PC-3 (cell line): ENCODE results near the gene EMC8. TPM values are rescaled to one million over a fixed set of nuclear protein-coding genes. Genes with fewer than 3 reads are reported as not detected.

Experiments
- ATAC-seq: fragments of 200-7000 bp; cut with Tn5 transposase; 2 replicates; pipeline ENCODE4 v1.9.1; 2020; ENCODE audit warnings: mild to moderate bottlenecking, moderate library complexity
- BruUV-seq: library from RNA; stranded (reverse); fragments of 400-500 nt; replicated peaks from 2 replicates; lab custom pipeline; 2021; lab: Mats Ljungman, UMichigan
- CTCF ChIA-PET: fragments of 300-600 bp; sonication (Branson Sonifier 250); formaldehyde crosslinking; loops from one replicate; lab custom pipeline; 2022; ENCODE audit warnings: antibody characterized with exemption; lab: Charles Lee
- POLR2A ChIA-PET: fragments of 300-600 bp; sonication (Branson Sonifier 250); formaldehyde crosslinking; loops from one replicate; lab custom pipeline; 2022; ENCODE audit warnings: antibody characterized with exemption; ENCODE audit not compliant: unreplicated experiment; lab: Charles Lee
- DNase-seq: peaks from one replicate; pipeline ENCODE4 v3.0.0-alpha.2; 2015
- H2AFZ ChIP-seq: fragments of 300-600 bp; sonication (generic); 2 replicates; pipeline ENCODE4 v1.6.0; 2016; ENCODE audit warnings: antibody characterized with exemption, low read length
- H3F3A ChIP-seq: fragments of 300-600 bp; sonication (generic); one replicate; pipeline ENCODE4 v1.6.0; 2017; ENCODE audit warnings: antibody characterized with exemption, low read length, control low read depth, mild to moderate bottlenecking; ENCODE audit not compliant: unreplicated experiment
- H3K27ac ChIP-seq: fragments of 300-600 bp; sonication (generic); 2 replicates; pipeline ENCODE4 v1.5.1; 2016; ENCODE audit warnings: mild to moderate bottlenecking, low read length
- H3K27me3 ChIP-seq: fragments of 300-600 bp; sonication (generic); 2 replicates; pipeline ENCODE4 v1.6.1; 2016; ENCODE audit warnings: low read length, mixed read lengths
- H3K36me3 ChIP-seq: fragments of 300-600 bp; sonication (generic); 2 replicates; pipeline ENCODE4 v1.6.1; 2016; ENCODE audit warnings: low read depth, mixed run types, low read length, mixed read lengths
- H3K4me1 ChIP-seq: fragments of 300-600 bp; sonication (generic); 2 replicates; pipeline ENCODE4 v1.5.1; 2016; ENCODE audit warnings: low read length; ENCODE audit not compliant: insufficient read depth
- H3K4me2 ChIP-seq: fragments of 300-600 bp; sonication (generic); 2 replicates; pipeline ENCODE4 v1.6.0; 2016; ENCODE audit warnings: low read length
- H3K4me3 ChIP-seq: fragments of 300-600 bp; sonication (generic); 2 replicates; pipeline ENCODE4 v1.5.1; 2016; ENCODE audit warnings: mild to moderate bottlenecking, low read length, mixed read lengths
- H3K79me2 ChIP-seq: fragments of 300-600 bp; sonication (generic); 2 replicates; pipeline ENCODE4 v1.6.1; 2017; ENCODE audit warnings: low read length, mixed read lengths
- H3K9ac ChIP-seq: fragments of 300-600 bp; sonication (generic); 2 replicates; pipeline ENCODE4 v1.6.0; 2016; ENCODE audit warnings: mild to moderate bottlenecking, low read length
- H3K9me2 ChIP-seq: fragments of 300-600 bp; sonication (generic); replicated peaks from 2 replicates; pipeline ENCODE4 v1.6.1; 2016; ENCODE audit warnings: mixed run types, low read length, mixed read lengths
- H3K9me3 ChIP-seq: fragments of 300-600 bp; sonication (generic); 2 replicates; pipeline ENCODE4 v1.6.1; 2016; ENCODE audit warnings: low read length, mixed read lengths
- H4K20me1 ChIP-seq: fragments of 300-600 bp; sonication (generic); 2 replicates; pipeline ENCODE4 v1.6.1; 2016; ENCODE audit warnings: low read length, mixed read lengths
- EZH2 ChIP-seq: fragments of 300-600 bp; sonication (generic); IDR thresholded peaks from one replicate; pipeline ENCODE4 v1.6.1; 2017; ENCODE audit warnings: antibody characterized with exemption, mild to moderate bottlenecking, low read length; ENCODE audit not compliant: unreplicated experiment
- EZH2phosphoT487 ChIP-seq: fragments of 300-600 bp; sonication (generic); IDR thresholded peaks from 2 replicates; pipeline ENCODE4 v1.6.1; 2018; ENCODE audit warnings: mild to moderate bottlenecking, antibody characterized with exemption, low read length, borderline replicate concordance
- intact Hi-C: fragments of 100-400 bp; cut with micrococcal nuclease; formaldehyde crosslinking; loops from 2 replicates; pipeline ENCODE4 v1.9.0; 2023
- total RNA-seq: library from RNA; depleted of rRNA; stranded (reverse); fragments of >200 nt; gene quantifications from 2 replicates; pipeline ENCODE4 v1.2.3, GENCODE V29; 2014
- TF ChIP-seq, protein P1 (sequence below): fragments of 300-600 bp; sonication (generic); conservative IDR thresholded peaks from 2 replicates; pipeline ENCODE4 v1.5.1; 2017; ENCODE audit warnings: antibody characterized with exemption, low read depth, mild to moderate bottlenecking, low read length

EMC8 gene
- total RNA-seq, 1 experiment from 2014 or later = 46.1 TPM

DNA sequence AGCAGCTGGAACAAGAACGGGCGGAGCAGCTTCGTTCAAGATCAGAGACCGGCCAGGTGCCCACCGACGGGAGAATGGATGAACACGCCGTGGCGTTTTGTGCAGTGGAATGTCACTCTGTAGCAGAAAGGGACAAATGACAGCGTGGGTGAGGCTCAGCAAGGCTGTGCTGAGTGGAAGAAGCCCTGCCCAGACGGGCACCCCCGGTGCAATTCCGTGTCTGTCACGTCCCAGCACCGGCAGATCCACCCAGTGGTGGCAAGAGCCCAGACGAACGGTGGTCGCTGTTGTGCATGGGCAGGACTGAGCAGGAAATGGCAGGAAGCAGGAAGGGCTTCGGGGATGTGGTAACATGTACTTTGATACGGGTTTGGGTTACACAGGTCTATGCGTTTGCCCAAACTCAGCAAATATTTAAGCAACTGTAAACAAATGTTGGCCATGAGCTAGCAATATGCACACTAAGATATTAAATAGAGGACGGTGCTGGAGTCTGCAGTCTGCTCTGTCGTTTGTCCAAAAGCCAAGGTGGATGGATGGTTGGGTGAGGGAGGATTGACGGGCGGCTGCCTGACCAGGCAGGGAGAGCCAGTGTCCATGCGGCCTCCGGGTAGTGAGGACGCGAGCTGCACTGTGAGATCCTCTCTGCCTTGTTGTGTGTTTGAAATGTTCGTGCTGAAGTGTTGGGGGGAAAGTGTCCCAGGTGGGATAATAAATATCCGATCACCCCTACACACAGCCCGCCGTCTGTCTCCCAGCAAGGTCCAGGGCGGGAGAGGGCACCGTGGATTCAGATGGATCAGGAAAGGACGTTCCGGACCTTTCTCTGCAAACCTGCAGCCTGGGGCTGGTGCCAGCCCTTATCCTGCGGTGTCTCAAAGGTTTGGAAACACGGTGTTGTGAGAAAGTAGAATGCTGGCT is 48.6 kb upstream of the EMC8 start:
- peaks cover 74% of the 10 kb centered on the region for H3K27me3 ChIP-seq
- TF ChIP-seq, protein P1, sequence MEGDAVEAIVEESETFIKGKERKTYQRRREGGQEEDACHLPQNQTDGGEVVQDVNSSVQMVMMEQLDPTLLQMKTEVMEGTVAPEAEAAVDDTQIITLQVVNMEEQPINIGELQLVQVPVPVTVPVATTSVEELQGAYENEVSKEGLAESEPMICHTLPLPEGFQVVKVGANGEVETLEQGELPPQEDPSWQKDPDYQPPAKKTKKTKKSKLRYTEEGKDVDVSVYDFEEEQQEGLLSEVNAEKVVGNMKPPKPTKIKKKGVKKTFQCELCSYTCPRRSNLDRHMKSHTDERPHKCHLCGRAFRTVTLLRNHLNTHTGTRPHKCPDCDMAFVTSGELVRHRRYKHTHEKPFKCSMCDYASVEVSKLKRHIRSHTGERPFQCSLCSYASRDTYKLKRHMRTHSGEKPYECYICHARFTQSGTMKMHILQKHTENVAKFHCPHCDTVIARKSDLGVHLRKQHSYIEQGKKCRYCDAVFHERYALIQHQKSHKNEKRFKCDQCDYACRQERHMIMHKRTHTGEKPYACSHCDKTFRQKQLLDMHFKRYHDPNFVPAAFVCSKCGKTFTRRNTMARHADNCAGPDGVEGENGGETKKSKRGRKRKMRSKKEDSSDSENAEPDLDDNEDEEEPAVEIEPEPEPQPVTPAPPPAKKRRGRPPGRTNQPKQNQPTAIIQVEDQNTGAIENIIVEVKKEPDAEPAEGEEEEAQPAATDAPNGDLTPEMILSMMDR = no peak
- TF ChIP-seq EZH2 = no peak
- no peak for TF ChIP-seq EZH2phosphoT487
- ChIA-PET CTCF (no interaction called here), POLR2A (no interaction called here)
- H2AFZ ChIP-seq = no peak overlapping the region
- H4K20me1 ChIP-seq = no peaks in the 10 kb centered on the region
- intact Hi-C loops = no loop called here
- H3K9ac ChIP-seq = no peak overlapping the region
- ATAC-seq (no peak), DNase-seq (no peak)
- no peaks in the 10 kb centered on the region for H3K9me2 ChIP-seq
- H3K36me3 ChIP-seq = no peaks in the 10 kb centered on the region
- BruUV-seq = no TSS peak
- no peak overlapping the region for H3K4me3 ChIP-seq
- no peaks in the 10 kb centered on the region for H3K79me2 ChIP-seq
- no peak overlapping the region for H3K27ac ChIP-seq
- no peaks in the 10 kb centered on the region for H3K9me3 ChIP-seq
- no peaks in the 10 kb centered on the region for H3K4me1 ChIP-seq
- H3F3A ChIP-seq = no peaks in the 10 kb centered on the region
- no peak overlapping the region for H3K4me2 ChIP-seq

DNA sequence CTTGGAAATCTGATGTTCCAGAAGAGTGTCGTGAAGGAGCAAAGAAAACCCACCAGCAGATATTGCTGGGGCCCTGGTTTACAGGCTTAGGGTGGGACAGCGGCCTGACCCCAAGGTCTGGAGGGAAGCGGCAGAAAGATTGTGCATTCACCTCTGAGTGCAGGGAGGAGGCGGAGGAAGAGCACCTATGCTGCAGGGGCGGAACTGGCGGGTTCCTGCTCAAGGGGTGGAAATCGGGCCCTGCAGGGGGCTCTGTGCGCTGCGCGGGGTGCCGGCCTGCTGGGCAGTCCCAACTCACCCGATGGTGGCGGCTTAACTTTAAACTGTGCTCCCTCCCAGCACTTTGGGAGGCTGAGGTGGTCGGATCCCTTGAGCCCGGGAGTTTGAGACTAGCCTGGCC is 47.7 kb upstream of the EMC8 start:
- BruUV-seq = no TSS peak
- no peak for DNase-seq
- Histone ChIP-seq H3K79me2 (no peaks in the 10 kb centered on the region), H3K4me2 (no peak overlapping the region), H3K9me3 (no peaks in the 10 kb centered on the region), H3K4me3 (no peak overlapping the region), H4K20me1 (no peaks in the 10 kb centered on the region), H2AFZ (no peak overlapping the region), H3K27me3 (peaks cover 77% of the 10 kb centered on the region), H3K9me2 (no peaks in the 10 kb centered on the region), H3K9ac (no peak overlapping the region), H3K4me1 (no peaks in the 10 kb centered on the region), H3K27ac (no peak overlapping the region), H3K36me3 (no peaks in the 10 kb centered on the region), H3F3A (no peaks in the 10 kb centered on the region)
- no peak for ATAC-seq
- ChIA-PET CTCF (no interaction called here), POLR2A (no interaction called here)
- intact Hi-C loops = no loop called here
- TF ChIP-seq EZH2 (no peak), EZH2phosphoT487 (no peak)
- TF ChIP-seq, protein P1 = no peak

DNA sequence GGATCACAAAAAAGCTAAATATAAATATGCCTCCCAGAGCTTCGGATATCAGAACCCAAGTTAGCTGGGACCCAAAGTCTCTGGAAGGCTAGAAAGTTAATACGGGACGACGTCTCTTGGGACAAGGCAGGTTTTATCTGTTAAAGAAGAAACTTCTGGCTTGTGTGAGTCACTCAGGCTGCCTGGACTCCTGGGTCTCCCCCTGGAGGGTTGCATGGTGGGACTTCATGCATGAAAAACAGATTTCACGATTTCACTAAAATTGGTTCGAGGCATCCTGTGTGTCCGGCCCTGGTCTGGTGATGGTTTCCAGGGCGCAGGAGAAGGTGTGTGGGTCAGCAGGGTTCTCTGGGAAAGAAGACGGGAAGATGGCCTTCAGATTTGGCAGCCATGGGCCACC is 47.1 kb upstream of the EMC8 start:
- DNase-seq (no peak), ATAC-seq (no peak)
- H3K9me2 ChIP-seq = no peaks in the 10 kb centered on the region
- ChIA-PET POLR2A (no interaction called here), CTCF (no interaction called here)
- no peak overlapping the region for H3K4me2 ChIP-seq
- TF ChIP-seq, protein P1 = no peak
- TF ChIP-seq EZH2phosphoT487 (no peak), EZH2 (no peak)
- H3F3A ChIP-seq = no peaks in the 10 kb centered on the region
- no peaks in the 10 kb centered on the region for H3K36me3 ChIP-seq
- no peaks in the 10 kb centered on the region for H3K4me1 ChIP-seq
- no peak overlapping the region for H3K27ac ChIP-seq
- no peak overlapping the region for H3K4me3 ChIP-seq
- H4K20me1 ChIP-seq = no peaks in the 10 kb centered on the region
- BruUV-seq = no TSS peak
- intact Hi-C loops = no loop called here
- no peaks in the 10 kb centered on the region for H3K79me2 ChIP-seq
- H3K9me3 ChIP-seq = no peaks in the 10 kb centered on the region
- no peak overlapping the region for H2AFZ ChIP-seq
- peaks cover 76% of the 10 kb centered on the region for H3K27me3 ChIP-seq
- H3K9ac ChIP-seq = no peak overlapping the region
